ENCODE results near the gene AKAP8.

DNA sequence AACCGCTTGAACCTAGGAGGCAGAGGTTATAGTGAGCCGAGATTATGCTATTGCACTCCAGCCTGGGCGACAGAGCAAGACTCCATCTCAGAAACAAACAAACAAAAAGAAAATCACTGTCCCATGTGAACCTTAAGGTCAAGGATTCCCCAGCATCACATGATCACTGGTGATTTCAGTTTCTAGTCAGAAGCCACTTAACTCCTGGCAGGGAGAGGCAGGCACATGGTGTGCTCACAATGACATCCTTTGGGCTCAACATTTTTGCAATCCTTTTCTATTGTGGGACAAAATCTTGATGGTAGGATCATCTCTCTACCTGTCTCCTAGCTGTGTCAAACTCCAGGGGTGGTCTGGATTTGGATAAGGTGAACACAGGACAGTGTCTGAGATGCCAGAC is 12.1 kb downstream of the AKAP8 start:
- TF ChIP-seq, protein P1, sequence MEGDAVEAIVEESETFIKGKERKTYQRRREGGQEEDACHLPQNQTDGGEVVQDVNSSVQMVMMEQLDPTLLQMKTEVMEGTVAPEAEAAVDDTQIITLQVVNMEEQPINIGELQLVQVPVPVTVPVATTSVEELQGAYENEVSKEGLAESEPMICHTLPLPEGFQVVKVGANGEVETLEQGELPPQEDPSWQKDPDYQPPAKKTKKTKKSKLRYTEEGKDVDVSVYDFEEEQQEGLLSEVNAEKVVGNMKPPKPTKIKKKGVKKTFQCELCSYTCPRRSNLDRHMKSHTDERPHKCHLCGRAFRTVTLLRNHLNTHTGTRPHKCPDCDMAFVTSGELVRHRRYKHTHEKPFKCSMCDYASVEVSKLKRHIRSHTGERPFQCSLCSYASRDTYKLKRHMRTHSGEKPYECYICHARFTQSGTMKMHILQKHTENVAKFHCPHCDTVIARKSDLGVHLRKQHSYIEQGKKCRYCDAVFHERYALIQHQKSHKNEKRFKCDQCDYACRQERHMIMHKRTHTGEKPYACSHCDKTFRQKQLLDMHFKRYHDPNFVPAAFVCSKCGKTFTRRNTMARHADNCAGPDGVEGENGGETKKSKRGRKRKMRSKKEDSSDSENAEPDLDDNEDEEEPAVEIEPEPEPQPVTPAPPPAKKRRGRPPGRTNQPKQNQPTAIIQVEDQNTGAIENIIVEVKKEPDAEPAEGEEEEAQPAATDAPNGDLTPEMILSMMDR (IDR thresholded peaks at IDR 0.05; ENCODE audit: poor library complexity) = no peak
- TF ChIP-seq EZH2 (IDR thresholded peaks at IDR 0.05; ENCODE audit: borderline replicate concordance) = no peak
